SK-N-SH (cell line): ENCODE data around the gene SLF2. TPM values are rescaled to one million over a fixed set of nuclear protein-coding genes. Genes with fewer than 3 reads are reported as not detected.

Experiments
- CTCF ChIA-PET: fragments of 300-600, 350-600 bp; formaldehyde crosslinking; extraction: SDS; loops from one replicate; lab custom pipeline; 2021; lab: Yijun Ruan, JAX
- POLR2A ChIA-PET: fragments of 350-600 bp; sonication (Branson Sonifier 250); formaldehyde crosslinking; extraction: SDS; loops from one replicate; lab custom pipeline; 2020; ENCODE audit warnings: antibody characterized with exemption, inconsistent platforms; lab: Yijun Ruan, JAX
- DNase-seq: peaks from one replicate; pipeline ENCODE4 v3.0.0; 2012
- H2AFZ ChIP-seq: fragments of 200-600 bp; sonication (generic); 2 replicates; pipeline ENCODE4 v1.8.1; 2016; ENCODE audit warnings: antibody characterized with exemption, mild to moderate bottlenecking, low read depth
- H3F3A ChIP-seq: fragments of 200-600 bp; sonication (generic); replicated peaks from 2 replicates; pipeline ENCODE3; 2016; ENCODE audit warnings: antibody characterized with exemption, mild to moderate bottlenecking; ENCODE audit not compliant: insufficient read depth
- H3K27ac ChIP-seq, 2 experiments: fragments of 200-500 bp in 1 of 2; fragments of 200-600 bp in 1 of 2; sonication (Bioruptor generic) in 1 of 2; sonication (generic), shearing (Covaris generic) in 1 of 2; 2 replicates each; pipeline versions ENCODE4 v1.5.1 to v1.6.1; 2014 to 2016; ENCODE audit warnings: low read depth in 2 of 2, inconsistent platforms in 1 of 2, low read length in 1 of 2, mild to moderate bottlenecking in 1 of 2, mixed read lengths in 1 of 2
- H3K27me3 ChIP-seq: fragments of 200-600 bp; sonication (generic), shearing (Covaris generic); 2 replicates; pipeline ENCODE4 v1.6.1; 2016; ENCODE audit warnings: mixed run types; ENCODE audit not compliant: insufficient read depth
- H3K36me3 ChIP-seq, 2 experiments: fragments of 200-500 bp in 1 of 2; fragments of 200-600 bp in 1 of 2; sonication (Bioruptor generic) in 1 of 2; sonication (generic) in 1 of 2; replicated peaks in 1 of 2; 2 replicates each; pipeline versions ENCODE3 to v1.5.1; 2014 to 2016; ENCODE audit warnings: low read length in 1 of 2, mild to moderate bottlenecking in 1 of 2; ENCODE audit not compliant: insufficient read depth in 2 of 2, control insufficient read depth in 1 of 2
- H3K4me1 ChIP-seq, 2 experiments: fragments of 200-500 bp in 1 of 2; fragments of 200-600 bp in 1 of 2; sonication (Bioruptor generic) in 1 of 2; sonication (generic), shearing (Covaris generic) in 1 of 2; 2 replicates each; pipeline versions ENCODE4 v1.5.1 to v1.6.1; 2014 to 2016; ENCODE audit warnings: low read depth in 1 of 2, low read length in 1 of 2, mixed run types in 1 of 2; ENCODE audit not compliant: insufficient read depth in 2 of 2, control insufficient read depth in 1 of 2
- H3K4me2 ChIP-seq: fragments of 200-600 bp; sonication (generic), shearing (Covaris generic); 2 replicates; pipeline ENCODE4 v1.6.1; 2017; ENCODE audit warnings: mixed run types
- H3K4me3 ChIP-seq, 2 experiments: fragments of 200-500 bp in 1 of 2; fragments of 200-600 bp in 1 of 2; sonication (Bioruptor generic) in 1 of 2; sonication (generic), shearing (Covaris generic) in 1 of 2; 2 replicates each; pipeline versions ENCODE4 v1.5.1 to v1.8.1; 2014 to 2016; ENCODE audit warnings: low read depth in 2 of 2, inconsistent platforms in 1 of 2, low read length in 1 of 2, mild to moderate bottlenecking in 1 of 2, mixed read lengths in 1 of 2, moderate library complexity in 1 of 2
- H3K79me2 ChIP-seq: fragments of 200-600 bp; sonication (generic); 2 replicates; pipeline ENCODE4 v1.8.1; 2017; ENCODE audit warnings: mild to moderate bottlenecking; ENCODE audit not compliant: insufficient read depth
- H3K9ac ChIP-seq: fragments of 200-600 bp; sonication (generic); 2 replicates; pipeline ENCODE4 v1.6.1; 2017; ENCODE audit warnings: mixed run types
- H3K9me2 ChIP-seq: fragments of 200-600 bp; sonication (generic); 2 replicates; pipeline ENCODE4 v1.6.1; 2017; ENCODE audit warnings: mixed run types
- H3K9me3 ChIP-seq: fragments of 200-600 bp; sonication (generic); 2 replicates; pipeline ENCODE4 v1.6.1; 2017; ENCODE audit warnings: mixed run types, mild to moderate bottlenecking, moderate library complexity
- H4K20me1 ChIP-seq: fragments of 200-600 bp; sonication (generic); 2 replicates; pipeline ENCODE4 v1.6.1; 2017; ENCODE audit warnings: mild to moderate bottlenecking, mixed run types; ENCODE audit not compliant: insufficient read depth
- FOSL2 ChIP-seq: IDR thresholded peaks from 2 replicates; pipeline ENCODE4 v1.4.0; 2012; ENCODE audit warnings: low read depth, mild to moderate bottlenecking, moderate library complexity, borderline replicate concordance
- FOXJ3 ChIP-seq: sonication (generic); formaldehyde crosslinking; IDR thresholded peaks from 2 replicates; pipeline ENCODE4 v1.5.1; 2020; ENCODE audit warnings: mild to moderate bottlenecking, missing genetic modification reagents
- GABPA ChIP-seq: IDR thresholded peaks from 2 replicates; pipeline ENCODE4 v1.4.0; 2012; ENCODE audit warnings: low read depth, mild to moderate bottlenecking
- JUND ChIP-seq: IDR thresholded peaks from 2 replicates; pipeline ENCODE4 v1.4.0; 2012
- MEF2A ChIP-seq: IDR thresholded peaks from 2 replicates; pipeline ENCODE4 v1.4.0; 2012; ENCODE audit warnings: low read depth, borderline replicate concordance
- MXI1 ChIP-seq: IDR thresholded peaks from 2 replicates; pipeline ENCODE4 v1.6.1; 2012; ENCODE audit warnings: mild to moderate bottlenecking, low read depth, low read length, improper control_type of control experiment
- POLR2AphosphoS5 ChIP-seq: IDR thresholded peaks from 2 replicates; pipeline ENCODE4 v1.6.1; 2012; ENCODE audit warnings: low read depth, low read length
- RFX5 ChIP-seq: IDR thresholded peaks from 2 replicates; pipeline ENCODE4 v1.6.1; 2012; ENCODE audit warnings: mild to moderate bottlenecking, improper control_type of control experiment, low read length
- SMC3 ChIP-seq: IDR thresholded peaks from 2 replicates; pipeline ENCODE4 v1.6.1; 2012; ENCODE audit warnings: low read depth, low read length, improper control_type of control experiment
- WGBS: methylation state at CpG from one replicate; pipeline ENCODE4 v1.1.6; 2017; ENCODE audit warnings: low lambda C conversion rate; 5-methylcytosine and 5-hydroxymethylcytosine counted together
- polyA plus RNA-seq, 3 experiments: library from polyadenylated mRNA; depleted of rRNA; stranded (reverse); fragments of >200 nt; gene quantifications; 2 replicates each; pipeline ENCODE4 v1.2.3, GENCODE V29; 2012
- TF ChIP-seq, protein P1 (sequence below): IDR thresholded peaks from 2 replicates; pipeline ENCODE4 v1.4.0; 2012; ENCODE audit warnings: low read depth
- TF ChIP-seq, protein P2 (sequence below): fragments of 150-350 bp; IDR thresholded peaks from 2 replicates; pipeline ENCODE4 v1.6.1; 2016; ENCODE audit warnings: mild to moderate bottlenecking, low read depth, low read length
- TF ChIP-seq, protein P3 (sequence below): IDR thresholded peaks from 2 replicates; pipeline ENCODE4 v1.6.1; 2012; ENCODE audit warnings: mild to moderate bottlenecking, low read depth, low read length, moderate library complexity

SLF2 gene
- polyA plus RNA-seq, 1 of the 3 experiments (the other 2 are of a cell fraction), result 6.3 TPM

DNA sequence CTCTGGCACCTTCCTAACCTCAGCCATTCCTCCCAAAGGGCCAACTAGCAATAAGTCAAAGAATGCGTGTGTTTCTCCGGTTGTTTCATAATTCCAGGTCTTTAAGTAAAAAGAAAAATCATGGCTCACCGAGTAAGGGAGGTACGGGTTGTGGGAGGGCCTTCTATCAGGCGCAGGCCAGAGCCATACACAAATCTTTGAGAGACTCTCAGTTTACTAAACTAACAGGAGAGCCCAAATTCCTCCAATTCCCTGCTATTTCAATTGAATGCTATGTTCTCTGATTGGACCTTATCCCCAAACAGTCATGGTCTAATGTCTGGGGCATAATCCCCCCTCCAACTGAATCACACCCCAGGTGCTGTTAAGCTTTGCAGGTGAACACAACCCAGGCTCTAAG, 26.2 kb upstream of the SLF2 start (continued):
- TF ChIP-seq, protein P1, sequence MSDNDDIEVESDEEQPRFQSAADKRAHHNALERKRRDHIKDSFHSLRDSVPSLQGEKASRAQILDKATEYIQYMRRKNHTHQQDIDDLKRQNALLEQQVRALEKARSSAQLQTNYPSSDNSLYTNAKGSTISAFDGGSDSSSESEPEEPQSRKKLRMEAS, result no peak

DNA sequence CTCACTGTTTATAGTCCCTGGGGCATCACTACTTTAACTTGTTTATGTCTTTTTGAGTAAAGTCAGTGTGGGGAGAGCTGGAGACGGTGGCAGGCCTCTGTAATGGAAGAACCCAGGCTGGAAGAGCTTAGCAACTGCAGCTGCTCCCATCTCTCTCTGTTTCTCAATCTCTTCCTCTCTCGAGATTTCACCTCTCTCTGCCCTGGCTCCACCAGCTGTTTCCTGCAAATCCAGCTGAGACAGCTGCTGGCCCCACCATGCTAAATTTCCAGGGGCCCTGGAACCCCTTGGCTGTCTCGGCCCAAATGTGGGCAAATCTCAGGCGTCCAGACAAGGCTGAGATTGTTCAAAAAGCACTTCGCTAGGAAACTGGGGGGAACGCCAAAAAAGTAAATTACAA, 25.8 kb upstream of the SLF2 start:
- DNase-seq, result no peak
- CTCF ChIA-PET, result interaction anchor here (0.8 to 1.1 kb wide), 3 partner anchors 9 to 351 kb away, joined by 3 to 4 read pairs (median 3); partner anchors contain the start of gene HIF1AN
- Histone ChIP-seq H3K27ac (no peak overlapping the region), H2AFZ (no peak overlapping the region), H3K79me2 (no peaks in the 10 kb centered on the region), H3K36me3 (no peaks in the 10 kb centered on the region), H3K9me2 (no peaks in the 10 kb centered on the region)
- TF ChIP-seq, protein P2, sequence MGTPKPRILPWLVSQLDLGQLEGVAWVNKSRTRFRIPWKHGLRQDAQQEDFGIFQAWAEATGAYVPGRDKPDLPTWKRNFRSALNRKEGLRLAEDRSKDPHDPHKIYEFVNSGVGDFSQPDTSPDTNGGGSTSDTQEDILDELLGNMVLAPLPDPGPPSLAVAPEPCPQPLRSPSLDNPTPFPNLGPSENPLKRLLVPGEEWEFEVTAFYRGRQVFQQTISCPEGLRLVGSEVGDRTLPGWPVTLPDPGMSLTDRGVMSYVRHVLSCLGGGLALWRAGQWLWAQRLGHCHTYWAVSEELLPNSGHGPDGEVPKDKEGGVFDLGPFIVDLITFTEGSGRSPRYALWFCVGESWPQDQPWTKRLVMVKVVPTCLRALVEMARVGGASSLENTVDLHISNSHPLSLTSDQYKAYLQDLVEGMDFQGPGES, result no peak
- no peak for TF ChIP-seq JUND
- no peak for TF ChIP-seq MXI1
- TF ChIP-seq, all 33 proteins: peak for 0
- POLR2A ChIA-PET, result no interaction called here
- Histone ChIP-seq H3K9me3 (no peaks in the 10 kb centered on the region), H3K4me2 (no peak overlapping the region), H3F3A (peaks cover 13% of the 10 kb centered on the region), H3K27me3 (no peaks in the 10 kb centered on the region), H3K9ac (no peak overlapping the region), H4K20me1 (no peaks in the 10 kb centered on the region), H3K4me3 (no peak overlapping the region), H3K4me1 (peaks cover 11 to 15% of the 10 kb centered on the region in 2 experiments; a peak in 3 of 4 replicates)
- 74% methylated on average over 6 of the region's 6 CpGs for WGBS

DNA sequence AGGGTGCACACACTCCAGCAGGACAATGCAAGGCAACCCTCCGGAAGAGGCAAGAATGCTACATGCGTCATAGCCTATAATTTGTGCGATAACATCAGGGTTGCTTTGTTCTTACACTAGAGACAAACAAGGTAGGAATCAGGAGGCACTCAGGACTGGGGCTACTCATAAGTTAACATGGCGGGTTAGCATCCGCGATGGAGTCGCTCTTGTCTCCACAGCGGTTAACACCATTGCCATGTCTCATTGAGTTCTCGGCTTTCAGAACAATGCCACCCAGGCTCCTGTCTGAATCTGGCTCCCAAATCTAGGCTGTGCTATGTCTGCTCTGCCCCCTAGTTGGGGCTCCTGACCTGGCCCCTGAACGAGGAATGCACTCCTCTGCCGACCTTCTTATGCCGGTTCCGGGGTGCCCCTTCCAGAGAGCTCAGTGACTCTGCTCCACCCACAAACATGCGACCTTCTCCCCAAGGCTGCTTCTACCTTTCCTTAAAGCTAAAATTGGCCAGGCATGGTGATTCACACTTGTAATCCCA, 24.9 kb upstream of the SLF2 start:
- no peak for DNase-seq
- Histone ChIP-seq H3K36me3 (no peaks in the 10 kb centered on the region), H4K20me1 (no peaks in the 10 kb centered on the region), H3K79me2 (no peaks in the 10 kb centered on the region), H3K4me2 (no peak overlapping the region), H2AFZ (no peak overlapping the region), H3K9me2 (no peaks in the 10 kb centered on the region), H3K4me3 (no peak overlapping the region), H3K27ac (no peak overlapping the region), H3K4me1 (peaks cover 6 to 11% of the 10 kb centered on the region in 2 experiments; a peak in 3 of 4 replicates), H3K9ac (no peak overlapping the region), H3K9me3 (no peaks in the 10 kb centered on the region), H3F3A (peaks cover 13% of the 10 kb centered on the region), H3K27me3 (no peaks in the 10 kb centered on the region)
- WGBS, result 94% methylated on average over 11 of the region's 14 CpGs
- CTCF ChIA-PET, result interaction anchor here (0.8 to 2.0 kb wide), 13 partner anchors 9 to 454 kb away, joined by 3 to 28 read pairs (median 4); no protein-coding TSS in a partner anchor
- POLR2A ChIA-PET, result interaction anchor here (0.6 to 1.2 kb wide), 2 partner anchors 231 to 537 kb away, joined by 3 read pairs; no protein-coding TSS in a partner anchor
- TF ChIP-seq FOXJ3 (no peak), SMC3 (no peak), MEF2A (no peak), JUND (no peak), POLR2AphosphoS5 (no peak), FOSL2 (no peak), RFX5 (no peak), GABPA (no peak)
- TF ChIP-seq, protein P3, sequence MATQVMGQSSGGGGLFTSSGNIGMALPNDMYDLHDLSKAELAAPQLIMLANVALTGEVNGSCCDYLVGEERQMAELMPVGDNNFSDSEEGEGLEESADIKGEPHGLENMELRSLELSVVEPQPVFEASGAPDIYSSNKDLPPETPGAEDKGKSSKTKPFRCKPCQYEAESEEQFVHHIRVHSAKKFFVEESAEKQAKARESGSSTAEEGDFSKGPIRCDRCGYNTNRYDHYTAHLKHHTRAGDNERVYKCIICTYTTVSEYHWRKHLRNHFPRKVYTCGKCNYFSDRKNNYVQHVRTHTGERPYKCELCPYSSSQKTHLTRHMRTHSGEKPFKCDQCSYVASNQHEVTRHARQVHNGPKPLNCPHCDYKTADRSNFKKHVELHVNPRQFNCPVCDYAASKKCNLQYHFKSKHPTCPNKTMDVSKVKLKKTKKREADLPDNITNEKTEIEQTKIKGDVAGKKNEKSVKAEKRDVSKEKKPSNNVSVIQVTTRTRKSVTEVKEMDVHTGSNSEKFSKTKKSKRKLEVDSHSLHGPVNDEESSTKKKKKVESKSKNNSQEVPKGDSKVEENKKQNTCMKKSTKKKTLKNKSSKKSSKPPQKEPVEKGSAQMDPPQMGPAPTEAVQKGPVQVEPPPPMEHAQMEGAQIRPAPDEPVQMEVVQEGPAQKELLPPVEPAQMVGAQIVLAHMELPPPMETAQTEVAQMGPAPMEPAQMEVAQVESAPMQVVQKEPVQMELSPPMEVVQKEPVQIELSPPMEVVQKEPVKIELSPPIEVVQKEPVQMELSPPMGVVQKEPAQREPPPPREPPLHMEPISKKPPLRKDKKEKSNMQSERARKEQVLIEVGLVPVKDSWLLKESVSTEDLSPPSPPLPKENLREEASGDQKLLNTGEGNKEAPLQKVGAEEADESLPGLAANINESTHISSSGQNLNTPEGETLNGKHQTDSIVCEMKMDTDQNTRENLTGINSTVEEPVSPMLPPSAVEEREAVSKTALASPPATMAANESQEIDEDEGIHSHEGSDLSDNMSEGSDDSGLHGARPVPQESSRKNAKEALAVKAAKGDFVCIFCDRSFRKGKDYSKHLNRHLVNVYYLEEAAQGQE, result no peak
- TF ChIP-seq, protein P1, result no peak
- TF ChIP-seq, protein P2, result no peak
